ENCODE data around the gene RIPK1.
"Not testable (repeated sequence)": the region's sequence is repeated elsewhere in the genome, so short reads cannot be mapped to it uniquely, and the experiment has no call there.

Gene RIPK1

DNA sequence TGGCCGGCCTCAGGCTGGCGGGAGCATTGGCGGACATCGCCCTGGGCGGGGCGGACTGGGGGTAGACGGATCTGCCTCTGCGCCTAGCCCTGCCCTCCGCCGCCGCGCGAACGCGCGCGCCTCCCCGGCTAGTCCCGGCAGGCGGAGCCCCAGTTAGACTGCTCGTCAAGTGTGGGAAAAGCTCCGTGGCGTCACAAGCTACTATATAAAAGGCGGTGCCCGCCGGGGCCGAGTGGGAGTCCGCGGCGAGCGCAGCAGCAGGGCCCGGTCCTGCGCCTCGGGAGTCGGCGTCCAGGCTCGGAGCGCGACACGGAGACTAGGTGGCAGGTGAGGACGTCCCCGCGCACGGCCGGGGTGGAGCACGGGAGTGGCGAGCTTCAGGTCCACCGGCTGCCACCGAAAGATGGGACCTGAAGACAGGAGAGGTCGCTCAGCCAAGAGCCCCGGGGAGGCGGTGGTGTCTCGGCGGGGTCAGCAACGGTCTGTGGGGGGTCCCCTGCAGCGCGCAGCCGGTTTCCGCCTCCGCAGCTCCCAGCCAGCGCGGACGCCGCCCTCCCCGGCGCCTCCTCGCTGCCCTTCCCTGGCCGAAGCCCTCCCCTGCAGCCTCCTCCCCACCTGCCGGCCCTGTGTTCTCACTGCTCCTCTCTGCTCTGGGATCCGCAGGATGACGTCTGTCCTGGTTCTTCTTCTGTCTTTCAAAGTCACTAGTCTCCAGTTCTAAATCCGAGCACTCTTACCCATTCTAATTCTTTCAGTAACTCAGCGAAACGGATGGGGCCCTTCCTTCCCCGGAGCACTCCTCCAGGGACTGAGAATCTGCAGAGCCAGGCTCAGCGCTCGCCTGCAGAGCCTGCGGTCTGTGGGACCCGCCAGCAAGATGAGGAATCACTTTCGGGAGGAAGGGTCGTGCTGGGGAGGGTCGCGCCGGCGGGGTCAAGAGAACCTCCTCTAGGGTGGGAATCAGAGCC, 4.3 kb upstream of the RIPK1 start:
- peak; percentile 93 for DNase-seq (ENCODE audit: low read depth)
- TF ChIP-seq, protein P1, sequence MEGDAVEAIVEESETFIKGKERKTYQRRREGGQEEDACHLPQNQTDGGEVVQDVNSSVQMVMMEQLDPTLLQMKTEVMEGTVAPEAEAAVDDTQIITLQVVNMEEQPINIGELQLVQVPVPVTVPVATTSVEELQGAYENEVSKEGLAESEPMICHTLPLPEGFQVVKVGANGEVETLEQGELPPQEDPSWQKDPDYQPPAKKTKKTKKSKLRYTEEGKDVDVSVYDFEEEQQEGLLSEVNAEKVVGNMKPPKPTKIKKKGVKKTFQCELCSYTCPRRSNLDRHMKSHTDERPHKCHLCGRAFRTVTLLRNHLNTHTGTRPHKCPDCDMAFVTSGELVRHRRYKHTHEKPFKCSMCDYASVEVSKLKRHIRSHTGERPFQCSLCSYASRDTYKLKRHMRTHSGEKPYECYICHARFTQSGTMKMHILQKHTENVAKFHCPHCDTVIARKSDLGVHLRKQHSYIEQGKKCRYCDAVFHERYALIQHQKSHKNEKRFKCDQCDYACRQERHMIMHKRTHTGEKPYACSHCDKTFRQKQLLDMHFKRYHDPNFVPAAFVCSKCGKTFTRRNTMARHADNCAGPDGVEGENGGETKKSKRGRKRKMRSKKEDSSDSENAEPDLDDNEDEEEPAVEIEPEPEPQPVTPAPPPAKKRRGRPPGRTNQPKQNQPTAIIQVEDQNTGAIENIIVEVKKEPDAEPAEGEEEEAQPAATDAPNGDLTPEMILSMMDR (IDR thresholded peaks at IDR 0.05; ENCODE audit: insufficient read depth, low read depth, low read length, missing control alignments), result peak; percentile 2
- peak overlapping the region; percentile 58 for H3K4me3 ChIP-seq (ENCODE audit: low read depth, low read length)

DNA sequence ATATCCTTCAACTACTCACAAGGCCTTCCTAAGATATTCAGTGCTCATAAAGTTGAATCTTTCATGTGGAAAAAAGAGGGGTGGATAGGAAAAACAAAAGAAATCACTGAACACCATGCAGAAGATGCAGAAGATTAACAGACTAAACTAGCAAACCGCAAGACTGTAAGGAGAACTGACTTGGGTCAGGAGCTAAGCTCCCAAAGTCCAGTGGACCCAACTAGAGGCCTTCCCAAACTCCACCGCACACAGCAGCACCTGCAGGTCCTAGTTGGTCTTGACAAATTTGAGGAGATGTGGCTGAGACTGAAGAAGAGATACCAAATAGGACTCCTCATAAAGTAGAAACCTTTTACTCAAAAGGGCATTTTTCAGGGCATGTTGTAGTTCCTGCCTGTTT, 3.3 kb downstream of the RIPK1 start:
- no peak overlapping the region for H3K4me3 ChIP-seq (ENCODE audit: low read depth, low read length)
- TF ChIP-seq, protein P1 (IDR thresholded peaks at IDR 0.05; ENCODE audit: insufficient read depth, low read depth, low read length, missing control alignments), result no peak
- DNase-seq (ENCODE audit: low read depth), result no peak

DNA sequence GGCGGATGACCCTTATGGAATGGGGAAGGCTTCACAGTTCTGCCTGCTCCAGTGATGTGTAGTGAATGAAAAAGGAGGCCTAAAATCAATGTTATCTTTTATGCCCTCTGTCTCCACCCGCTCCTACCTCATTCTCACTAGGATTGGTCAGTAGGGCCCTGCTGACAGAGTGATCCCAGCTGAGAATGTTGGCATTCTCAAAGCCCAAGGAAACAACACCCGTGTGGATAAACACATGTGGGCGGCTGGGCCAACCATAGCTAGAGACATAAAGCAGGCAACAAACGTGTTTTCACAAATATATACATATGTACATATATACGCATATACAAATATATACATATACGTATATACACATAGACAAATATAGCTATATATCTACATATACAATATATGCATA, 4.5 kb downstream of the RIPK1 start:
- TF ChIP-seq, protein P1 (IDR thresholded peaks at IDR 0.05; ENCODE audit: insufficient read depth, low read depth, low read length, missing control alignments), result no peak
- DNase-seq (ENCODE audit: low read depth), result no peak
- H3K4me3 ChIP-seq (ENCODE audit: low read depth, low read length), result no peak overlapping the region

DNA sequence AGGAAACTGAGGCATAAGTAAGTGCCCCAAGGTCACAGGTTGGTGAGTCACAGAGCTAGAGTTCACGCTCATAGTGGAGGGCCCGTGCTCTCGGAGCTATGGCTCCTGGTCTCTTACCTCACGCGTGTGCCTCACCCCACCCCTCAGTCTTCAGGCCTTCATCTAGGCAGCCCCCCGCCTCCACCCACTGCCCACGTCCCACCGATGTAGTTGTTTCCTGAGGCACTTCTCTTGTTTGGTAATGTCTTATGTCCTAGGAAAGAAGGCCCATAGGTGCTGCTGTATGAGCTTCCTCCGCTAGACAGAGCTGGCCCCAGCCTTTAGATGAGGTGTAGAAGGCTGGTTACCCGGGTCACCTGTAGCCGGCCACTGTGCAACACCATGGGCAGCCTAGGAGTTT, 5.1 kb downstream of the RIPK1 start:
- no peak overlapping the region for H3K4me3 ChIP-seq (ENCODE audit: low read depth, low read length)
- no peak for DNase-seq (ENCODE audit: low read depth)
- TF ChIP-seq, protein P1 (IDR thresholded peaks at IDR 0.05; ENCODE audit: insufficient read depth, low read depth, low read length, missing control alignments), result no peak

DNA sequence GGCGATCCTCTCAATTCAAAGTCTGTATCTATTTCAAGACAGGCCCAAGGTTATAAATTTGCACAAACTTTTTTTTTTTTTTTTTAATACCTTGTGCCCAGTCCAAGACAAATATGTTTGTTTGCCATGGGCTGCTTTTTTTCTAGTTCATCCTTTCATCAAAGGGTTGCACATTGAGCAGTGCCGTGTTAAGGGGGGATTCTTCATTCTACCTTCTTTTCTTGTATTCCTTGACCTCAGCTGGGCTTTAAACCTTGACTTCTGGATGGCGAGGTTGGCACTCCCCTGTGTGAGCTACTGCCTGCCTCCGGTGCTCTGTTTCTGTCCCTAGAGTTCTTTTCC, 7.4 kb downstream of the RIPK1 start:
- H3K4me3 ChIP-seq (ENCODE audit: low read depth, low read length), result no peak overlapping the region
- no peak for DNase-seq (ENCODE audit: low read depth)
- TF ChIP-seq, protein P1 (IDR thresholded peaks at IDR 0.05; ENCODE audit: insufficient read depth, low read depth, low read length, missing control alignments), result no peak

DNA sequence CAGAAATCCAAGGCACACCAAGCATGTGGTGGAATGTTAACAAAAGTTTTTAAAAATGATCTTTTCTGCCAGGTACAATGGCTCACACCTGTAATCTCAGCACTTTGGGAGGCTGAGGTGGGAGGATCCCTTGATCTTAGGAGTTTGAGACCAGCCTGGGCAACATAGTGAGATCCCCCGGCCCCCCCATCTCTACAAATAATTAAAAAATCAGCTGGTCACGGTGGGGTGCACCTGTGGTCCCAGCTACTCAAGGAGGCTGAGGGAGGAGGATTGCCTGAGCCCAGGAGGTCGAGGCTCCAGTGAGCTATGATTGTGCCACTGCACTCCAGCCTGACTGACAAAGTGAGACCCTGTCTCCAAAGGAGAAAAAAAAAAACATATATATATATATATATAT, 8.0 kb downstream of the RIPK1 start:
- DNase-seq (ENCODE audit: low read depth), result no peak
- no peak overlapping the region for H3K4me3 ChIP-seq (ENCODE audit: low read depth, low read length)
- TF ChIP-seq, protein P1 (IDR thresholded peaks at IDR 0.05; ENCODE audit: insufficient read depth, low read depth, low read length, missing control alignments), result no peak

DNA sequence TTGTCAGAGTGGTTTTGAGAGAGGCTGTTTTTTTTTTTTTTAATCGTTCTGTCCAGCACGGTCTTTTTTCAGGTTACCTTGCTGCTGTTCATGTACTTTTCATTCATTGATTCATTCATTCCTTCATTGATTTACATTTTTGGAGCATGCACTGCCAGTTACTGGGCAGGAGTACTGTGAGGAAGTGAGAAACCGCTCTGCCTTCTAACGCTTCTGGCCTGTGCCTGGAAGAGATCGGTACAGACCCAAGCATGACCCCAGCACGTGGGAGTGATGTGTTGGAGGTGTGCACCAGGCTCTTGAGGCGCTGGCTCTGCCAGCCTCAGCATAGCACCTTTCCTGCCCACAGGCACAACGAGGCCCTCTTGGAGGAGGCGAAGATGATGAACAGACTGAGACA, 9.1 kb downstream of the RIPK1 start:
- H3K4me3 ChIP-seq (ENCODE audit: low read depth, low read length), result no peak overlapping the region
- no peak for DNase-seq (ENCODE audit: low read depth)
- TF ChIP-seq, protein P1 (IDR thresholded peaks at IDR 0.05; ENCODE audit: insufficient read depth, low read depth, low read length, missing control alignments), result no peak

DNA sequence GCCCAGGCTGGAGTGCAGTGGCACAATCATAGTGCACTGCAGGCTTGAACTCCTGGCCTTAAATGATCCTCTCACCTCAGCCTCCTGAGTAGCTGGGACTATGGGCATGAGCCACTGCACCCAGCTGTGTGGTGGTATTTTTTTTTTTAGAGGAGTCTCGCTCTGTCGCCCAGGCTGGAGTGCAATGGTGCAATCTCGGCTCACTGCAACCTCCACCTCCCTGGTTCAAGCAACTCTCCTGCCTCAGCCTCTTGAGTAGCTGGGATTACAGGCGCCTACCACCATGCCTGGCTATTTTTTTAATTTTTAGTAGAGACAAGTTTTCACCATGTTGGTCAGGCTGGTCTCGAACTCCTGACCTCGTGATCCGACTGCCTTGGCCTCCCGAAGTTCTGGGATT, 10.7 kb downstream of the RIPK1 start:
- not testable (repeated sequence) for DNase-seq (ENCODE audit: low read depth)

More for the DNA sequence above, 10.7 kb downstream of the RIPK1 start:
- not testable (repeated sequence) for H3K4me3 ChIP-seq (ENCODE audit: low read depth, low read length)

Data from GM12865 (cell line).